GM18520 (cell line): ENCODE measurements around the gene SUSD1.

ENCODE experiments used
- ATAC-seq: cut with Tn5 transposase; IDR thresholded peaks from one replicate; pipeline ENCODE4 v1.9.1; 2021; ENCODE audit not compliant: unreplicated experiment

The SUSD1 gene

DNA sequence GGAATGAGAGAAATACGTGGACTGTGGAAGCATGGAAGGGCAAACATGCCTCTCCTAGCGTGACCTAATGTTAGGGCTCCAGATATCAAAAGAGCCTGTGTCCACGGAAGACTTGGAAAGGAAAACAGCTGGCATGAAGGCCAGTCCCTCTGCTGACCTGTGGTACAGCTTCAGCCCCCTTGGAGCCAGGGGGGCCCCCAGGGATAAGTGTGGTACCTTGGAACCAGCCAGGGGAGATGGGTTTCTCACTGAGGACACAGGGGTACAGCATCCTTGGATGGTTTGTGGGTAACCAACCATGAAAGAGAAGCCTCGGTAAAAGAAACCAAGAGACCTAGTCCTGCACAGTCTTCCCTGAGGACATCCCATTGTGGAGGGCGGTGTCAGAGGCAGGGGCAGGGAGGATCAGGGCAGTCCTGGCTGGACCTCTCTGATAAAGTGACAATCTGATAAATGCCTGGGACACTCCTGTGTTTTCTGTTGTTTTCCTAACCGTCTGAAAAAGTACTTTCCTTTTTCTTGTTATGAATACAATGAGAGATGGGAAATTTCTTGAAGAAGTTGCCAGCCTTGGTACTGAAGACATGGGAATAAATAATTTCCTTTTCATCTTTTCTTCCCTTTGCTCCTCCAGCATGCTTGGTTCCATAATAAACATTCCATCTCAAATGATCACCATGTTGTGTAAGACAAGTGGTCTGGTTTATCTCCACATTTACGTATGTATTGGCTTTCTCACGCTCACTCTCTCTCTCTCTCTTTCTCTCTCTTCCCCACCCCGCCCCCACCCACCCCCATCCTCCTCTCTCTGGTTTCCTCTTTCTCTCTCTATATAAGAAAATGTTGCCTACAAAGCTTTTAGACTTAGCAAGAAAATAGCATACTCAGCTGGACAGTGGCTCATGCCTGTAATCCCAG lies 102.1 kb downstream of the SUSD1 start:
- no peak for ATAC-seq

GRCh38 chr9:112069318-112070169 lies 105.6 kb downstream of the SUSD1 start:
- no peak for ATAC-seq

DNA sequence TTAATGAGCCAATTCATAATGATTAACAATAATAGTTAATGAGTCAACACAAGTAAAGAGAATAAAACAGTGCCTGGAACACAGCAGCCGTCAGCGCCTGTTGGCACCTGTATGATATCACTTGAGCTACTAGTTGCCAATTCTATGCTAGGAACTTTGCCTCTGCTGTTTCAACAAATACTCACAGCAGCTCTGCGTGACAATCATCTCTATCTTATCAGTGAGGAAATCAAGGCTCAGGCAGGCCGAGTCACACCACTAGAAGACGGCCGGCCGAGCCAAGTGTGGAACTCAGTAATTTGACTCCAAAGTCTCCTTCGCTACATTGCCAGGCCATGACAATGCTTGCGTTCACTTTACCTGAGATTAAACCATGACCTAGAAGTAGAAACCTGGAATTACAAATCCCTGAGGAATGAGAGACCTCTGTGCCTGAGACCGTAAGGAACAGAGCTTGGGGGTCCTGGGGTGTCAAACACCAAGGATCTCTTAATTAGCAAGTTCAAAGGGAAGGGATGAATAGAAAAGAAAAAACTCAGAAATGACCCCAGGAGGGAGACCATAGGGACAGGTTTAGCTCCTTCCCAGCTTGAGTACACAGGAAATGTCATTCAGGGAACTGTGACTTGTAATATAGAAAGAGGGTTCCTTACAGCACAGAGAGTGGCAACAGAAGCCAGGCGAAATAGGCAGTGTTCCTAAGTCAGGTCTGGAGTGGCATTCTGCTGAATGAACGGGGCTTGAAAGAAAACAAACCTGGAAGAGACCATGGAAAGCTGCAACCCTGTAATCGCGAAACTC lies 109.1 kb downstream of the SUSD1 start:
- no peak for ATAC-seq

DNA sequence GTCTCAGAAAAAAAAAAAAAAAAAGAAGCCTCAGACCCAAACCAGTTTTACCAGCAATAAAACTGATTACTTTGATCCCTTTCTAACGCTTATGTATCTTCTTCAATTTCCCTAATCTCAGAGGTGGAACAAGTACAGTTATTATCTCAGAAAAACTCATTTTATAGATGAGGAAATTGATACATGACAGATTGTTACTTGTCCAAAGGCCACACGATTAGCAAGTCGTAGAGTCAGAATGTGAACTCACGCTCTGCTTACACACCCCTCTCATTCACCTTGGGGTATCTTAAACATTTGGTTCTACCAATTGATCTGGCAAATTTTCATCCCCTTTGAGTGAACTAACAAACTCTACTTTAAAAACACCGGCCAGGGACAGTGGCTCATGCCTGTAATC lies 110.2 kb downstream of the SUSD1 start:
- ATAC-seq, result no peak

DNA sequence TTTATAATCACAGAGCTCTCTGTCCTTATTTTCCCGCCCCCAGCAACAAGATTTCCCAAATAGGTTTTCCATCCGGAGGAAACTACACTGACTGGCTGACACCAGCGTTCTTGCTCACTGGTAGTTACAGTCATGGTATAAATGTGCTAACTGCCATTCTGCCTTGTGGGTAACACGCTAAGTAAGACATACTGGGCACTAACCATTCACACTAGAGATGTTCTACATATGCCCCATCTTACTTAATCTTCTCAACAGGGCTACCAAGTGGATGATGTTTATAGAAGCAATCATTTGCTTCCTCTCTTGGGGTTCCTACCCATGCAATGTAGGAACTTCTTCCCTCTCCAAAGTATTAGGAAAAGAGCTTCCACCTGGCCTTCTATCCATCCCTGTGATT lies 111.5 kb downstream of the SUSD1 start:
- no peak for ATAC-seq

DNA sequence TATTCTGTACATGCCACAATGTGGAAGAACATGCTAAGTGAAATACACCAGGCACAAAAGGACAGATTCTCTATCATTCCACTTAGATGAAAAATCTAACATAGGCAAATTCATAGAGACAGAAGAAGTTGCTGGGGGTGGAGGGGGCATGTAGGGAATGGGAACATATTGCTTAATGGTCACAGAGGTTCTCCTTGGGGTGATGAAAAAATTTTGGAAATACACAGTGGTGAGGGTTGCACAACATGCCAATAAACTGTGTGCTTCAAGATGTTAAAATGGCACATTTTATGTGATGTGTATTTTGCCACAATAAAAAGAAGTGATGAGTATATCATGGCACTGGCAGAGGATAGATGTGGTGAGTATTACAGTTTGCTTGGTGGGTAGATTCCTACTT lies 111.9 kb downstream of the SUSD1 start:
- ATAC-seq, result no peak

- peak; percentile 55 for ATAC-seq
Measured at GRCh38 chr9:112061152-112061740, 113.9 kb downstream of the SUSD1 start.

DNA sequence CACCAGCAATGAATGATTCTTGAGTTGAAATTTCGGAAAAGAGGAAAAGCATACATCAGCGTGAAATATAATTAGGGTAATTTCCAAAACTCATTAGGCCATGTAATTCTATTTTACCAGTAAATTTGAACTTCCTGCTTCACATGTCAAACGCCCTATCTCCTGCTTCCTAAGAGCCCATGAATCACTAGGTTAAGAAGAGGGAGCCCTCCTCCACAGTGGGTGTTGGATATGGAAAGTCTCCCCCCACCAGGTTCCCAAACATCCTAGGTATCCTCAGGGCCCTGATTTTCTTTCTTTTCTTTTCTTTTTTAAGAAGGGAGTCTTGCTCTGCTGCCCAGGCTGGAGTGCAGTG lies 115.2 kb downstream of the SUSD1 start:
- ATAC-seq, result no peak

DNA sequence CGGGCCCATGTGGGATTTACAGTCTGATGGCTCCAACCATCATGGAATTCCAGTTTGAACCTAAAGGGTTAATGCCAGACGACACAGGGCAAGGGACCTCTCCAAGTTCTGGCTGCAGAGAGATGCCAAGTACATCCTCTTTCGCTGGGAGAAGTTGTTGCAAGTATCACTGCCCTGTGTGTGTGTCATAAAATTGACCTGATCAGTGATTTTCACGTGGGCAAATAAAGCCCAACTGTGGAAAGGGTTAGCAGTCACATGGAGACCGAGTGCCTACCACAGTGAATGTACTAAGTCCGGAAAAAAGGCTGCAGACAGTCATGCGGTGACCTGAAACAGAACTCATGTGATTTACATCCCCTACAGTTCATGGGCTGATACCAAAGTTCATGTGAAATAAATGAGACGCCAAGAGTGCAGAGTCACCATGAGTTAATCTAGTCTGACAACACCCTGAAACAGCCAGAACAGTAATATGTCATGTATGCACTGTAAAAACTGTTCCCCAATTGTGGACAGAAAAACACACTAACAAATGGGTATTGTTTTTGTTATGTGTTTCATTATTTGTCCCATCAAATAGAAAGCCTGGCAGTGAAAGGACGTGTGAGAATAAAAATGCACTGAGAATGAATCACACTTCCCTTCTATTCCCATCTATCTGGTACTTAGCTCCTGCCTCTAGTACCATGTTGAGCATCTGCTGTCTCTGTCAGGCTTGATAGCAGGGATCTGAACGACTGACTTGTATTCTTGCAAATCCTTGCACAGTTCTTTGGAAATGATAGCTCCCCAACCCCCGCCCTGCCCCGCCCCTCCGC lies 115.7 kb downstream of the SUSD1 start:
- ATAC-seq, result no peak

DNA sequence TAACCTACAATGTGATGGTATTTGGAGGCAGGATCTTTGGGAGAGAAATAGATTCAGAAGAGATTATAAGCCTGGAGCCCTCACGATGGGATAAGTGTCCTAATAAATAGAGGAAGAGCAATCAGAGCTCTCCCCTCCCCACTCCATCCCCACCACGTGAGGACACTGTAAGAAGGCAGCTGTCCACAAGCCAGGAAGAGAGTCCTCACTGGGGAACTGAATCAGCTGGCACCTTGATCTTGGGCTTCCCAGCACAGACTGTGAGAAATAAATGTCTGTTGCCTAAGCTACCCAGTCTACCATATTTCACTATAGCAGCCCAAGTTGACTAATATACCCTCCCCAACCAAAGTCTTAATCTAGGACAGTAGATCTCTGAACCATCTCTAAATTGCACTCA lies 118.1 kb downstream of the SUSD1 start:
- no peak for ATAC-seq

DNA sequence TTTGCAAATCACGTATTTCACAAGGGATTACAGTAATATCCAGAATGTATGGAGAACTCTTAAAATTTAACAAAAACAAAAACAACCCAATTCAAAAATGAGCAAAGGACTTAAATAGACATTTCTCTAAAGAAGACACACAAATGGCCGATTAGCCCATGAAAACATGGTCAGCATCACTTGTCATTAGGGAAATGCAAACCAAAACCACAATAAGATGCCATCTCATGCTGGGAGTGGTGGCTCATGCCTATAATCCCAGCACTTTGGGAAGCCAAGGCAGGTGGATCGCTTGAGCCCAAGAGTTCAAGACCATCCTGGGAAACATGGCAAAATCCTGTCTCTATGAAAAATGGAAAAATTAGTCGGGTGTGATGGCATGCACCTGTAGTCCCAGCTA lies 120.2 kb downstream of the SUSD1 start:
- ATAC-seq, result no peak

DNA sequence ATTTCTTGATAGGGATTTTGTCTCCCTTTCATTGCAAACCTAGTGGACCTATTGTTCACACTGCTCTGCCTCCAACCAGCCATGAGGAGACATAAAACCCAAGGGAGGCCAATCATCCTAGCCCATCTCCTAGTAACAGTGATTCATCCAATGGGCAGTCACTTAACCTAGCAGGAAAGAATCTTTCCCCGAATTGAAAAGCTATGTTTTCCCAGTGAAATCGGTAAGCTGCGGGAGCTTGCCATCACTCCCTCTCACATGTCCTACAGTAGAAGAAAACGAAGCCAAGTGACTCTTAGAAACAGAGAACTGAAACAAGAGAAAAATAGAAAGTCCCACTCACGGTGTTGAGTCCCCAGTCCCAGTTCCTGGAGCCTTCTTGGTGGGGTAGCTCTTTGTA lies 123.3 kb downstream of the SUSD1 start:
- ATAC-seq, result no peak

GRCh38 chr9:112050544-112051475 lies 124.3 kb downstream of the SUSD1 start:
- ATAC-seq, result no peak

DNA sequence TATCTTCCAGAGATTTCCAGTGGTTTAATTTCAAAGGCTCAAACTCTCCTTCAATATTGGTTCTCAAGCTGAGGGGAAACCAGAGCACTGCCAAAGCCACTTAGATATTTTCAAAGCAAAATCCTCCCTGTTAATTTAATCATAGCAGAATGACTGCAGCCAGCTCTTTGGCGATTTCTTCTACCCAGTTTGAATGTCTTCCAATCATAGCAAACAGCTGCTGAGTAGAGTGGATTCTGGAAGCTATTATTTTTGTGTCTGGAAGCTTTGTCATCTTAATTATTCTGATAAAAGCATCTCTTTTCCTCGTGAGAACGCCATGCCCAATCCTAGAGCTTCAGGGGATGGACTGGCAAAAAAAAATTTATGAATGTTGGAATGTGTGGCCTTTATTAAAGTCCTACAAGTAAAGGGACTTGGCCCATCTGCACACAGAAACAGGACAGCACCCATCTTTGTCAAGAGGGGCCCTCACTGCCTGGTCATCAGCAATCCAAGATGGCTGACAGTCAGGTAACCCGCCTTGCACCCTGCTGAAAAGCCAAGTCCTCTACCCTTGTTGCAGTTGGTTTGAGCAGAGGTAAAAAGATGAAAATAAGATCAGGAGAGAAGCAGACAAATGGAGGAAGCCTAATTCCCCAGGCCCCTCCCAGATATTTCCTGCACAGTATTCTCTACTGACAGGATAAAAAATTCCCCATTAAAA lies 125.1 kb downstream of the SUSD1 start:
- ATAC-seq, result no peak

DNA sequence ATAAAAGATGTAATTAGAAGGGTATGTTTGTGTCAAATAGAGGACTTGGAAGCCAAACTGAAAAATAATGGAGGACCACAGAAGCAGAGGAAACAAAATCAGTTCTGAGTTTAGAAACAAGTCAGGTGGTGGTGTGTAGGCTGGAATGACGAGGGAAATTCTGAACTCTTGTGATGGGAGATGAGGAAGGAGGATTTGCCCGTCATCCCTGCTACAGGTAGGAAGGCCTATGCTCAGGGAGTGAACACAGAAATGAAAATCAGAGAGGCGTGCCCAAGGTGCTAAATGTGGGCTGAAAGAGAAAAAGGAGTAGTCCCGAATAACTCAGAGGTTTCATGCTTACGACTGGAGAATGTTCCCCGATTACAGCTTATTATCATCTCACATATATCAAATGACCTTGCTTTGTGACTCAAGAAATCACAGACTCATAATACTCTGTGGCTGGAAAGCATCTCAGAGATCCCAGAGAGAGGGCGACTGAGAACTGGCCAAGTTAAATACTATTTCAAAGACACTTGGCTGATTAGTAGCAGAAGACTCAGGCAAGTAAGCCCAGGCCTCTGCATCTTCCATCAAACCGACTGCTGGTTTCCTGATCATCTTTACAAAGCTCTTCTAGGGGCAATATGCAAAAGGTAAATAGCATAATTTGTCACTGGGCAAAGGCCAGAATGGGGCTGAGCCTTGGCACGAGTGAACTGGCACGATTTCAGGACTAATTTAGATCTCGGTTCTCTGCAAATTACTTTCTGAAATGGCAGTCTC lies 126.0 kb downstream of the SUSD1 start:
- no peak for ATAC-seq

- ATAC-seq, result no peak
Measured at GRCh38 chr9:112047538-112048066, 127.5 kb downstream of the SUSD1 start.

DNA sequence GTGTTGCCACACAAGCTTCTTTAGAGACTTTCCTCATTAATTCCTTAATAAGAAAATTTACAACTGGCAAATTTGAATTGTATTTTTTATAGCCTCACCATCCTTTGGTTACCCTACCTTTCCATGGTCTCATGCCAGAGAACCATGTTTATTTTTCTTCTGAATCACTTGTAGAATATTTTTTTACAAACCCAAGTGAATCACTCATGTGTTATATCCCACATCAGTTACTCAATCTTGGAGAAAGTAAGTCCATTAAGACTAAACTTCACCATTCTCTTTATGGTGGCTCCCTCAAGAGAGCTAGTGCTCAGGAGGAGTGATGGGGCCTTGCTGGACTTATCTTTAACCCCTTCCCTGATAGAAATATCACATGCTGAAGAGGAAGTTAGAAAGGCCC lies 128.9 kb downstream of the SUSD1 start:
- no peak for ATAC-seq
